H1 (cell line): Measurements from ENCODE around the gene VWA5B2. TPM values are rescaled to one million over a fixed set of nuclear protein-coding genes. Genes with fewer than 3 reads are reported as not detected.

Experiments used
- CTCF ChIA-PET: fragments of 300-600 bp; sonication (Branson Sonifier 250); formaldehyde crosslinking; loops from one replicate; lab custom pipeline; 2021; ENCODE audit not compliant: partially characterized antibody; lab: Charles Lee
- POLR2A ChIA-PET: fragments of 300-600 bp; sonication (Branson Sonifier 250); formaldehyde crosslinking; loops from one replicate; lab custom pipeline; 2021; ENCODE audit warnings: inconsistent platforms; ENCODE audit not compliant: partially characterized antibody; lab: Charles Lee
- DNase-seq, 2 experiments: peaks; one replicate each; pipeline versions ENCODE4 v3.0.0 to v3.0.0-alpha.2; 2010 to 2022; ENCODE audit warnings: low spot score in 2 of 2, low read depth in 1 of 2, mixed read lengths in 1 of 2
- FAIRE-seq: peaks from 2 replicates; lab custom pipeline; 2011; peaks lifted over from hg19 to GRCh38; lab: Jason Lieb, UNC
- H2AFZ ChIP-seq: 2 replicates; pipeline ENCODE4 v1.8.1; 2012; ENCODE audit warnings: low read length, inconsistent platforms
- H2AK5ac ChIP-seq: 2 replicates; pipeline ENCODE4 v1.6.1; 2013; ENCODE audit warnings: low read depth, low read length
- H2BK120ac ChIP-seq: replicated peaks from 2 replicates; pipeline ENCODE3; 2013; ENCODE audit warnings: low read depth, low read length, inconsistent platforms
- H2BK12ac ChIP-seq: 2 replicates; pipeline ENCODE4 v1.6.1; 2013; ENCODE audit warnings: low read depth, low read length
- H2BK15ac ChIP-seq: 2 replicates; pipeline ENCODE4 v1.6.1; 2013; ENCODE audit warnings: low read length
- H2BK20ac ChIP-seq: 2 replicates; pipeline ENCODE4 v1.6.1; 2013; ENCODE audit warnings: low read length
- H2BK5ac ChIP-seq: 2 replicates; pipeline ENCODE4 v1.6.1; 2013; ENCODE audit warnings: low read depth, low read length
- H3K14ac ChIP-seq: 2 replicates; pipeline ENCODE4 v1.6.1; 2013; ENCODE audit warnings: inconsistent platforms; ENCODE audit not compliant: insufficient read length
- H3K18ac ChIP-seq: 2 replicates; pipeline ENCODE4 v1.6.1; 2013; ENCODE audit warnings: low read length; ENCODE audit errors: extremely low read depth
- H3K23ac ChIP-seq: 2 replicates; pipeline ENCODE4 v1.6.1; 2013; ENCODE audit warnings: inconsistent platforms; ENCODE audit not compliant: insufficient read length
- H3K23me2 ChIP-seq: 2 replicates; pipeline ENCODE4 v1.6.1; 2013; ENCODE audit warnings: low read depth, low read length
- H3K27ac ChIP-seq: 2 replicates; pipeline ENCODE4 v1.6.1; 2011; ENCODE audit warnings: low read depth, low read length, inconsistent platforms
- H3K27me3 ChIP-seq, 4 experiments: replicated peaks in 1 of 4; 1 replicate in 1 of 4; 2 replicates in 3 of 4; pipeline versions ENCODE4 v1.6.1 to v1.8.1; 2011 to 2013; ENCODE audit warnings: low read length in 3 of 4, mild to moderate bottlenecking in 3 of 4, inconsistent platforms in 2 of 4, mixed read lengths in 2 of 4, moderate library complexity in 1 of 4; ENCODE audit not compliant: control insufficient read depth in 3 of 4, insufficient read depth in 3 of 4; ENCODE audit errors: extremely low read depth in 1 of 4
- H3K36me3 ChIP-seq, 4 experiments: 2 replicates each; pipeline versions ENCODE4 v1.6.1 to v1.8.1; 2011 to 2013; ENCODE audit warnings: mild to moderate bottlenecking in 4 of 4, low read length in 3 of 4, moderate library complexity in 2 of 4, control low read depth in 1 of 4, inconsistent platforms in 1 of 4; ENCODE audit not compliant: insufficient read depth in 4 of 4, control insufficient read depth in 2 of 4
- H3K4ac ChIP-seq: replicated peaks from 2 replicates; pipeline ENCODE3; 2013; ENCODE audit warnings: low read length, low read depth, mixed read lengths, inconsistent platforms; ENCODE audit not compliant: insufficient read length
- H3K4me1 ChIP-seq, 4 experiments: replicated peaks in 1 of 4; 1 replicate in 1 of 4; 2 replicates in 3 of 4; pipeline versions ENCODE4 v1.6.1 to v1.8.1; 2011 to 2013; ENCODE audit warnings: low read length in 3 of 4, inconsistent platforms in 2 of 4, mixed read lengths in 1 of 4; ENCODE audit not compliant: insufficient read depth in 4 of 4, control insufficient read depth in 3 of 4
- H3K4me2 ChIP-seq, 2 experiments: 2 replicates each; pipeline versions ENCODE4 v1.6.1 to v1.8.1; 2011 to 2013; ENCODE audit warnings: low read depth in 2 of 2, low read length in 2 of 2, control low read depth in 1 of 2, inconsistent platforms in 1 of 2, mild to moderate bottlenecking in 1 of 2; ENCODE audit not compliant: insufficient read depth in 1 of 2
- H3K4me3 ChIP-seq, 4 experiments: fragments of 200-600, 300-600 bp in 1 of 4; sonication (generic), shearing (Covaris generic), sonication (Bioruptor Twin) in 1 of 4; 2 replicates each; pipeline versions ENCODE4 v1.5.1 to v1.8.1; 2011 to 2016; ENCODE audit warnings: low read length in 4 of 4, low read depth in 3 of 4, control low read depth in 2 of 4, inconsistent platforms in 2 of 4, mild to moderate bottlenecking in 2 of 4, mixed read lengths in 1 of 4, moderate library complexity in 1 of 4; ENCODE audit not compliant: insufficient read depth in 2 of 4; ENCODE audit errors: extremely low read depth in 1 of 4
- H3K56ac ChIP-seq: replicated peaks from 2 replicates; pipeline ENCODE3; 2013; ENCODE audit warnings: low read depth, mild to moderate bottlenecking, mixed read lengths, low read length, inconsistent platforms; ENCODE audit not compliant: insufficient read length
- H3K79me1 ChIP-seq: 2 replicates; pipeline ENCODE4 v1.6.1; 2013; ENCODE audit warnings: low read depth, low read length, control low read depth
- H3K79me2 ChIP-seq, 2 experiments: 2 replicates each; pipeline versions ENCODE4 v1.6.1 to v1.8.1; 2012 to 2013; ENCODE audit warnings: low read length in 2 of 2, mild to moderate bottlenecking in 2 of 2, inconsistent platforms in 1 of 2; ENCODE audit not compliant: insufficient read depth in 2 of 2, control insufficient read depth in 1 of 2
- H3K9ac ChIP-seq, 4 experiments: replicated peaks in 1 of 4; 1 replicate in 1 of 4; 2 replicates in 3 of 4; pipeline versions ENCODE4 v1.6.1 to v1.8.1; 2011 to 2013; ENCODE audit warnings: low read depth in 3 of 4, low read length in 3 of 4, control low read depth in 2 of 4, mild to moderate bottlenecking in 2 of 4, moderate library complexity in 2 of 4, inconsistent platforms in 1 of 4; ENCODE audit errors: extremely low read depth in 1 of 4
- H3K9me3 ChIP-seq, 2 experiments: 2 replicates each; pipeline versions ENCODE4 v1.6.1 to v1.8.1; 2012 to 2013; ENCODE audit warnings: mild to moderate bottlenecking in 2 of 2, moderate library complexity in 2 of 2, control low read depth in 1 of 2, inconsistent platforms in 1 of 2, low read depth in 1 of 2, low read length in 1 of 2, mixed read lengths in 1 of 2; ENCODE audit not compliant: insufficient read depth in 2 of 2
- H4K20me1 ChIP-seq, 2 experiments: replicated peaks in 1 of 2; 2 replicates each; pipeline versions ENCODE3 to v1.8.1; 2011 to 2013; ENCODE audit warnings: inconsistent platforms in 2 of 2, low read length in 2 of 2, mild to moderate bottlenecking in 1 of 2; ENCODE audit not compliant: insufficient read depth in 2 of 2, control insufficient read depth in 1 of 2
- H4K5ac ChIP-seq: 2 replicates; pipeline ENCODE4 v1.6.1; 2013; ENCODE audit warnings: low read length, low read depth, mixed read lengths, inconsistent platforms; ENCODE audit not compliant: insufficient read length
- H4K8ac ChIP-seq: 2 replicates; pipeline ENCODE4 v1.8.0; 2013; ENCODE audit warnings: mild to moderate bottlenecking, moderate library complexity, low read length, inconsistent platforms; ENCODE audit not compliant: insufficient read depth; ENCODE audit errors: extremely low read depth
- H4K91ac ChIP-seq: replicated peaks from 2 replicates; pipeline ENCODE3; 2013; ENCODE audit warnings: low read length, mixed read lengths, inconsistent platforms; ENCODE audit not compliant: insufficient read length
- GTF2F1 ChIP-seq: IDR thresholded peaks from 2 replicates; pipeline ENCODE4 v1.6.1; 2012; ENCODE audit warnings: low read depth, low read length, improper control_type of control experiment, borderline replicate concordance
- KDM4A ChIP-seq: IDR thresholded peaks from one replicate; pipeline ENCODE4 v1.7.1; 2012; ENCODE audit warnings: low read depth, mild to moderate bottlenecking, moderate library complexity, low read length, inconsistent platforms; ENCODE audit not compliant: severe bottlenecking
- KDM5A ChIP-seq: fragments of 200-600 bp; IDR thresholded peaks from 2 replicates; pipeline ENCODE4 v1.7.1; 2012; ENCODE audit warnings: mild to moderate bottlenecking, low read length, inconsistent platforms, mixed read lengths
- NANOG ChIP-seq: IDR thresholded peaks from 2 replicates; pipeline ENCODE4 v1.6.1; 2011; ENCODE audit warnings: low read length, low read depth, mild to moderate bottlenecking, inconsistent platforms; ENCODE audit not compliant: insufficient read depth, poor library complexity, severe bottlenecking
- PHF8 ChIP-seq: fragments of 200-600 bp; sonication (generic); conservative IDR thresholded peaks from 2 replicates; pipeline ENCODE4 v1.7.1; 2012; ENCODE audit warnings: low read depth, mild to moderate bottlenecking, inconsistent platforms, low read length, moderate library complexity
- SRF ChIP-seq: IDR thresholded peaks from 2 replicates; pipeline ENCODE4 v1.6.1; 2011; ENCODE audit warnings: mild to moderate bottlenecking, low read depth, low read length, moderate library complexity
- TAF7 ChIP-seq: optimal IDR thresholded peaks from 2 replicates; pipeline ENCODE3; 2011; ENCODE audit warnings: low read depth, mild to moderate bottlenecking, inconsistent platforms, low read length, moderate library complexity, borderline replicate concordance
- TBP ChIP-seq: IDR thresholded peaks from 2 replicates; pipeline ENCODE4 v1.6.1; 2011; ENCODE audit warnings: low read depth, low read length, improper control_type of control experiment
- WGBS, 2 experiments: shearing (Covaris generic) in 1 of 2; methylation state at CpG; one replicate each; pipeline versions ENCODE4 v1.1.6 to v1.1.7; 2013 to 2015; ENCODE audit warnings: low lambda C conversion rate in 2 of 2, mixed read lengths in 2 of 2, inconsistent platforms in 1 of 2, low coverage in 1 of 2, missing lambda C conversion rate in 1 of 2; ENCODE audit not compliant: insufficient replicate concordance in 2 of 2, insufficient coverage in 1 of 2, insufficient read length in 1 of 2; ENCODE audit errors: extremely low coverage in 1 of 2, missing lambda C conversion rate in 1 of 2; 5-methylcytosine and 5-hydroxymethylcytosine counted together
- polyA plus RNA-seq, 7 experiments: library from polyadenylated mRNA; depleted of rRNA in 3 of 7; stranded (reverse) in 5 of 7; unstranded in 2 of 7; fragments of >200 nt in 5 of 7; fragments of 200-250 nt in 2 of 7; gene quantifications; 1 replicate in 5 of 7; 2 replicates in 1 of 7; 4 replicates in 1 of 7; pipeline versions ENCODE4 v1.2.1 to v1.2.3, GENCODE V29; 2011 to 2013; ENCODE audit warnings: missing spikeins in 2 of 7, mixed read lengths in 2 of 7
- total RNA-seq: library from RNA; stranded (reverse); fragmentation: NEBNext Ultra II Directional; extraction: Animal tissue kit (Norgen Biotek cat#: 25700); gene quantifications from 2 replicates; pipeline ENCODE4 v1.2.1, GENCODE V29; 2021
- TF ChIP-seq, protein P1 (sequence below), 3 experiments: IDR thresholded peaks; 1 replicate in 2 of 3; 2 replicates in 1 of 3; pipeline versions ENCODE4 v1.5.1 to v1.6.1; 2011; ENCODE audit warnings: low read length in 3 of 3, mild to moderate bottlenecking in 3 of 3, inconsistent platforms in 2 of 3, low read depth in 1 of 3, moderate library complexity in 1 of 3; ENCODE audit not compliant: insufficient read depth in 1 of 3; ENCODE audit errors: control extremely low read depth in 1 of 3

The VWA5B2 gene
- total and polyA plus RNA-seq, 2 of the 8 experiments (the other 6 are each of a cell fraction or from before 2014, with no cell fraction given): 0.53 to 0.56 TPM

DNA sequence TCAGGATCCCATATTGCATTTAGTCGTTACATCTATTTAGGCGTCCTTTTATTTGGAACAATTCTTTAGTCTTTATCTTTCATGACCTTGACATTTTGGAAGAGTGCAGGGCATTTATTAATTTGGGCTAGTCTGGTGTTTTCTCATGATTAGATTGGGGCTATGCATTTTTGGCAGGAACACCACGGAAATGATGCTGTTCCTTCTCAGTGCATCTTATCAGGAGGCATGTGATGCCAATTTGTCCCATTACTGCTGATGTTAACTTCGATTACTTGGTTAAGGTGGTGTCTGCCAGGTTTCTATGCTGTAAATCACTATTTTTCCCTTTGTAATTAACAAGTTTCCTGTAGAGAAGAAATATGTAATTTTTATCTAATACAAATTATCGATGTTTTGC lies 18.1 kb upstream of the VWA5B2 start:
- Histone ChIP-seq H3K18ac (no peak overlapping the region), H3K4ac (no peak overlapping the region), H2BK5ac (no peak overlapping the region), H3K14ac (no peak overlapping the region), H3K4me2 (no peak overlapping the region), H2BK15ac (no peak overlapping the region), H3K56ac (no peak overlapping the region), H3K4me3 (no peak overlapping the region), H3K9me3 (no peaks in the 10 kb centered on the region), H4K20me1 (no peaks in the 10 kb centered on the region), H4K91ac (no peak overlapping the region), H3K23ac (no peak overlapping the region), H3K79me1 (no peaks in the 10 kb centered on the region), H2AK5ac (no peak overlapping the region), H2BK120ac (no peak overlapping the region), H3K23me2 (no peaks in the 10 kb centered on the region), H3K27ac (no peak overlapping the region), H3K4me1 (no peaks in the 10 kb centered on the region), H3K79me2 (no peaks in the 10 kb centered on the region), H2BK12ac (no peak overlapping the region), H2BK20ac (no peak overlapping the region), H3K27me3 (no peaks in the 10 kb centered on the region), H2AFZ (no peak overlapping the region), H3K36me3 (no peaks in the 10 kb centered on the region), H4K8ac (no peak overlapping the region), H4K5ac (no peak overlapping the region), H3K9ac (no peak overlapping the region)
- CTCF ChIA-PET: interaction anchor here (0.6 to 3.2 kb wide), 6 partner anchors 16 to 344 kb away, joined by 3 to 40 read pairs (median 4); partner anchors contain the start of gene ABCC5
- DNase-seq (no peak), FAIRE-seq (no peak)
- TF ChIP-seq, protein P1, sequence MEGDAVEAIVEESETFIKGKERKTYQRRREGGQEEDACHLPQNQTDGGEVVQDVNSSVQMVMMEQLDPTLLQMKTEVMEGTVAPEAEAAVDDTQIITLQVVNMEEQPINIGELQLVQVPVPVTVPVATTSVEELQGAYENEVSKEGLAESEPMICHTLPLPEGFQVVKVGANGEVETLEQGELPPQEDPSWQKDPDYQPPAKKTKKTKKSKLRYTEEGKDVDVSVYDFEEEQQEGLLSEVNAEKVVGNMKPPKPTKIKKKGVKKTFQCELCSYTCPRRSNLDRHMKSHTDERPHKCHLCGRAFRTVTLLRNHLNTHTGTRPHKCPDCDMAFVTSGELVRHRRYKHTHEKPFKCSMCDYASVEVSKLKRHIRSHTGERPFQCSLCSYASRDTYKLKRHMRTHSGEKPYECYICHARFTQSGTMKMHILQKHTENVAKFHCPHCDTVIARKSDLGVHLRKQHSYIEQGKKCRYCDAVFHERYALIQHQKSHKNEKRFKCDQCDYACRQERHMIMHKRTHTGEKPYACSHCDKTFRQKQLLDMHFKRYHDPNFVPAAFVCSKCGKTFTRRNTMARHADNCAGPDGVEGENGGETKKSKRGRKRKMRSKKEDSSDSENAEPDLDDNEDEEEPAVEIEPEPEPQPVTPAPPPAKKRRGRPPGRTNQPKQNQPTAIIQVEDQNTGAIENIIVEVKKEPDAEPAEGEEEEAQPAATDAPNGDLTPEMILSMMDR (IDR thresholded peaks at IDR 0.05; ENCODE audit: control extremely low read depth in 1 of 3, insufficient read depth in 1 of 3, low read depth in 1 of 3, low read length in 3 of 3): no peak
- TF ChIP-seq SRF (no peak), NANOG (no peak), TBP (no peak), TAF7 (no peak), KDM5A (no peak), KDM4A (no peak), PHF8 (no peak), GTF2F1 (no peak)
- POLR2A ChIA-PET: no interaction called here
- 87% methylated on average over 5 of the region's 5 CpGs; no CpG with 5 or more reads in 1 of the 2 experiments for WGBS, 2 experiments
